GM19193 (cell line): ENCODE results near the gene CCR1.

Source experiments
- POLR2A ChIP-seq: IDR thresholded peaks from 4 replicates; pipeline ENCODE4 v1.6.1; 2011; ENCODE audit not compliant: insufficient read depth, insufficient read length; ENCODE audit errors: extremely low read depth

Gene CCR1

GRCh38 chr3:46194868-46195553, 13.1 kb downstream of the CCR1 start:
- no peak for TF ChIP-seq POLR2A

GRCh38 chr3:46193436-46193835, 14.7 kb downstream of the CCR1 start:
- no peak for TF ChIP-seq POLR2A

- no peak for TF ChIP-seq POLR2A
Observed at GRCh38 chr3:46192939-46193338, 15.2 kb downstream of the CCR1 start.

GRCh38 chr3:46191730-46192129, 16.4 kb downstream of the CCR1 start:
- no peak for TF ChIP-seq POLR2A

GRCh38 chr3:46188708-46189107, 19.4 kb downstream of the CCR1 start:
- no peak for TF ChIP-seq POLR2A

GRCh38 chr3:46187876-46188275, 20.2 kb downstream of the CCR1 start:
- no peak for TF ChIP-seq POLR2A

GRCh38 chr3:46187341-46187700, 20.8 kb downstream of the CCR1 start:
- TF ChIP-seq POLR2A, result no peak

- TF ChIP-seq POLR2A, result no peak
Observed at GRCh38 chr3:46186471-46187340, 21.4 kb downstream of the CCR1 start.

- TF ChIP-seq POLR2A, result no peak
Observed at GRCh38 chr3:46184469-46184868, 23.6 kb downstream of the CCR1 start.

GRCh38 chr3:46183330-46183729, 24.8 kb downstream of the CCR1 start:
- no peak for TF ChIP-seq POLR2A

- no peak for TF ChIP-seq POLR2A
Observed at GRCh38 chr3:46168583-46169345, 39.3 kb downstream of the CCR1 start.

- TF ChIP-seq POLR2A, result no peak
Observed at GRCh38 chr3:46163556-46164041, 44.5 kb downstream of the CCR1 start.

GRCh38 chr3:46162975-46163555, 45.0 kb downstream of the CCR1 start:
- TF ChIP-seq POLR2A, result no peak

GRCh38 chr3:46154311-46154710, 53.8 kb downstream of the CCR1 start:
- TF ChIP-seq POLR2A, result no peak
